Lower leg skin (tissue), 3 donors: ENCODE results near the gene BPHL.

Experiments
- CTCF ChIP-seq, 3 donors: fragments of 450-650 bp; IDR thresholded peaks; one replicate each; pipeline ENCODE4 v1.5.1; 2016; ENCODE audit warnings: antibody characterized with exemption in 3 of 3, mild to moderate bottlenecking in 3 of 3, moderate library complexity in 2 of 3
- POLR2A ChIP-seq, 2 donors: fragments of 450-650 bp; IDR thresholded peaks; one replicate each; pipeline ENCODE4 v1.6.1; 2016 to 2017; ENCODE audit warnings: antibody characterized with exemption in 2 of 2, mild to moderate bottlenecking in 1 of 2, moderate library complexity in 1 of 2

DNA sequence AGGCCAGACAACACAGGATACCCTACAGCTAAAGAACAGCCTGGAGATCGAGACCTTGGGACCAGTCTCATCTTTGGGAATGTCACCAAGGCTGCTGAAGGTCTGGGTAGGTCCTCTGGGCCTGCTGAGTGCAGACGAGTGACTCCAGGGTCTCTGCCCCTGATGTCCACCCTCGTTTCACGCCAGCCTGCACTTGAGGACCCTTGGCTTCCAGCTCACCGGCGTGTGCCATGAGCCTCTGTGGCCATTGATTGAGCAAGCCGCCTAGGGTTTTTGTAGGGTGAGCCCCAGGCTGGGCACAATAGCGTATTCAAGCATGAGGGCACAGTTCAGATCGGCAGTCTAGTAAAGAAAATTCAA is 4.3 kb downstream of the BPHL start:
- no peak for TF ChIP-seq POLR2A (IDR thresholded peaks at IDR 0.05)
- no peak for TF ChIP-seq CTCF (IDR thresholded peaks at IDR 0.05)
